NCI-H2196 treated with DMSO at 0.1 percent for 48 hours (cell line): ENCODE measurements around the gene SSR1.

Experiments used
- DNase-seq: peaks from one replicate; lab custom pipeline; 2025; ENCODE audit not compliant: unreplicated experiment; lab: John Stamatoyannopoulos, UW

SSR1 gene

GRCh38 chr6:7260291-7261031 lies 52.5 kb downstream of the SSR1 start:
- DNase-seq = no peak

- no peak for DNase-seq
Measured at GRCh38 chr6:7258231-7258763, 54.7 kb downstream of the SSR1 start.

- no peak for DNase-seq
Measured at GRCh38 chr6:7257521-7258230, 55.3 kb downstream of the SSR1 start.

GRCh38 chr6:7256785-7257184 lies 56.2 kb downstream of the SSR1 start:
- no peak for DNase-seq

GRCh38 chr6:7255918-7256317 lies 57.1 kb downstream of the SSR1 start:
- DNase-seq = no peak

- DNase-seq = no peak
Measured at GRCh38 chr6:7254980-7255835, 57.8 kb downstream of the SSR1 start.

- DNase-seq = no peak
Measured at GRCh38 chr6:7252390-7252789, 60.6 kb downstream of the SSR1 start.

- no peak for DNase-seq
Measured at GRCh38 chr6:7251646-7252260, 61.2 kb downstream of the SSR1 start.

GRCh38 chr6:7250812-7251211 lies 62.2 kb downstream of the SSR1 start:
- no peak for DNase-seq

GRCh38 chr6:7249946-7250643 lies 62.9 kb downstream of the SSR1 start:
- DNase-seq = no peak

- DNase-seq = no peak
Measured at GRCh38 chr6:7249391-7249790, 63.6 kb downstream of the SSR1 start.

- DNase-seq = no peak
Measured at GRCh38 chr6:7247828-7248227, 65.2 kb downstream of the SSR1 start.

GRCh38 chr6:7247179-7247456 lies 65.9 kb downstream of the SSR1 start:
- DNase-seq = no peak

GRCh38 chr6:7246401-7247178 lies 66.4 kb downstream of the SSR1 start:
- DNase-seq = no peak

- no peak for DNase-seq
Measured at GRCh38 chr6:7245668-7246393, 67.2 kb downstream of the SSR1 start.

- peak; percentile 46 for DNase-seq
Measured at GRCh38 chr6:7243179-7243981, 69.6 kb downstream of the SSR1 start.

GRCh38 chr6:7242835-7243178 lies 70.2 kb downstream of the SSR1 start:
- DNase-seq = no peak
